GM20000 (cell line): ENCODE results near the gene SLC9C1.

Experiments
- DNase-seq: peaks from one replicate; pipeline ENCODE4 v3.0.0; 2012; ENCODE audit warnings: low spot score
- CTCF ChIP-seq: IDR thresholded peaks from 2 replicates; pipeline ENCODE4 v1.5.1; 2012; ENCODE audit warnings: mild to moderate bottlenecking, control low read depth; ENCODE audit errors: extremely low read depth, missing control alignments

SLC9C1 gene

DNA sequence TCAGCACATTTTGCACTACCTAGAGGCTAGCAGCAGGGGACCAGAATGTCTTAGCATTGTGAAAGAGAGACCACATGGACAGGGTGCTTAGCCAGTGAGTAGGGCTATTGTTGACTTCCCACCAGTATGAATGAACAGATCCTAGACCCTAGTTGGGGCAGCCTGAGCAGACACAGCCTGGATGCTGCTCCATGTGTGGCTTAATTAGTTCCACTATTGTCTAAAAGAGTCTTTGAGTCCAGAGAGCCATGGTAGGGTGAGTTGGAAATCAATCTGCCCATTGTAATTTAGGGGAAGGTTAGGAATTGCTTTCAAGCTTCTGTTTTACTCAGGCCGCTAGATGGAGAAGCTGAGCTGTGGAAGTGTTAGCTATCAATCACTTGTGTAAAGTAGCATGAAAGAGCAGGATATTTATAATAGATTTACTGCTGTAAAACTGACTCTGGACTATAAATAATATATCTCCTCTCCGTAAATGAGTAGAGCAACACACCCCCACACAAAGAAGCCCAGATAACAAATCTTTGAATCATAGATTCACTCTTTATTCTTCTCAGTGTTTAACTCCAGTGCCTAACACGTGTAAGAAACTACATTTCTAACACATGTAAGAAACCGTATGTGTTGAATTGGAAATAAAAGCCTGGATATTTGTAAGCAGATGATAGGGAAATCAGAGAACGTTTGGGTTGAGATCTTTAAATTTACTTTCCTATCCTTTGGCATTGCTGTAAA lies 156.9 kb downstream of the SLC9C1 start:
- DNase-seq = no peak
- TF ChIP-seq CTCF = peak; percentile 64

DNA sequence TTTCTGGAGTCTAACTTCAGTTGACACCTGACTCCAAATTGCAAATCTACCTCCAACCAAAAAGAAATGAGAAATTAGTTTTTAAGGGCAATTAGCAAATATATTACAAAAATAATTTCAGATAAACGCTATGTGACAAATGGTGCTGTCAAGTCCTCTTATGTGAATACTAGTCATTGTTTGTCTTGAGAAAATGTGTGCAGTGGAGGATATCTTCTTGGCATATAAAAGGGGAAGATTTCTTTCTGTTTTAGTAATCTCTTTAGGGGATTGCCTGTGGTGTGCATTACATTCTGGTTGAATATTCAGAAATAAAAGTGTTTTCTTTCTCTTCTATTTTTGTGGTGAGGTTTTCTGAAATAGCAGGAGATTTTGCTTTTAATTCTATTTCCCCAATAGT lies 158.0 kb downstream of the SLC9C1 start:
- no peak for DNase-seq

GRCh38 chr3:112134335-112135124 lies 159.5 kb downstream of the SLC9C1 start:
- TF ChIP-seq CTCF = no peak
- DNase-seq = no peak

More for the DNA sequence above, 158.0 kb downstream of the SLC9C1 start:
- TF ChIP-seq CTCF = no peak

DNA sequence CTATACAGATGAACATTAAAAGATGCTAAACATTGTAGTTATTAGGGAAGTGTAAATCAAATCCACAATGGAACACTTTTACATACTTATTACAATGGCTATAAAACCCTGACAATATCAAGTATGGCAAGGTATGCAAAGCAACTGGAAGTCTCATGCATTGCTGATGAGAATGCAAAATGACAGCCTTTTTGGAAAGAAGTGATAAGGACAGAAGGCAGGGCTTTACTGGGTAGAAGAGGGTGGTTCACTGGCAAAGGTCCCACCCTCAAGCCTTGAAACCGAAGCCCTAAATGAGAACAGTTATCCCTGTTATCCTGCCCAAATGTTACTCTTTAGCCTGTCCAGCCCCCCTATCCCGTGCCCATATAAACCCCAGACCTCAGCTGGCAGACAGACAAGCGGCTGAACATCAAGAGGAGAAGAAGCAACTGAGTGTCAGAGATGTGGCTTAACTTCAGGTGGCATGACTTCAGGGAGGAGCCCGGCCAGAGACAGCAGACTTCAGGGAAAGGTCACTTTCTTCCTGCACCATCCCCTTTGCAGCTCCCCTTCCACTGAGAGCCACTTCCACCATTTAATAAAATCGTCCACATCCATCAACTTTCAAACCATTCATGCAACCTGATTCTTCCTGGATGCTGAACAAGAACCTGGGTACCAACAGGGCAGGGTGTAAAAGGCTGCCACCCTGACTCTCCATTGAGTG lies 160.2 kb downstream of the SLC9C1 start:
- DNase-seq = no peak
- TF ChIP-seq CTCF = no peak

DNA sequence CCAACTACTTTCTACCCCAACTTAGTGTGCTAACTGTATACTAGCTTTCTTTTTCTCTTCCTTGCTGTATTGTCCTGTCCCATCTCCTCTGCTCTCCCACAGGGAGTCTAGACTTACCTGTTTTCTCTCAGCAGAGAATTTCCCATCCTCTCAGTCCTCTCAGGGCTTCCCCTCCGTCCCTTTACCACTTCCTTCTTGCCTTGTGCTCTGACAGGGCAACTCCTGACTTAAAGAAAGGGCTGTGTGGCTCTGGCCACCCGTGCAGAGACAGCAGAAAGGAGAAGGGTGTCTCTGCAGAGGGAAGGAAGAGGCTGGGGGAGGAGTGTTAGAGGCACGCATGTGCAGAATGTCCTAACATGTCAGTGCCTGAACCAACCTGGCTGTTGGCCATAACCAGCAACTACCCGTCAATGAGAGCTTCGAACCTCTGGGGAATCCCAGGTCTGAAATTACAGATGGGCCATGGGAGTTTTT lies 161.0 kb downstream of the SLC9C1 start, which contains the start of gene GCSAM:
Gene GCSAM (minus strand): TSS at position 274 of the 474 bp plus-strand sequence. CDS start 128 bp downstream, at position 146.
- TF ChIP-seq CTCF = no peak
- DNase-seq = peak; percentile 70

- TF ChIP-seq CTCF = no peak
- DNase-seq = no peak
These were observed 161.5 kb downstream of the SLC9C1 start for GRCh38 chr3:112132554-112132953.
